ENCODE measurements around the gene ZNF329.

- TF ChIP-seq CTCF (IDR thresholded peaks at IDR 0.05) (no peak), POLR2A (IDR thresholded peaks at IDR 0.05) (no peak)
Observed at GRCh38 chr19:58134244-58134643, 16.3 kb downstream of the ZNF329 start.
